Testis (tissue), 3 donors: Measurements from ENCODE around the gene SLC49A3. TPM values are rescaled to one million over a fixed set of nuclear protein-coding genes. Genes with fewer than 3 reads are reported as not detected.
A peak's percentile ranks its signal among the peaks of the same experiment; 100 is the strongest.

Source experiments
- DNase-seq: peaks from one replicate; pipeline ENCODE4 v3.0.0-alpha.2; 2019
- H3K27ac ChIP-seq, 2 donors: fragments of 200-600 bp; sonication (generic); one replicate each; pipeline ENCODE4 v1.5.1; 2019
- H3K27me3 ChIP-seq: fragments of 200-600 bp; sonication (generic); one replicate; pipeline ENCODE4 v1.5.1; 2019
- H3K36me3 ChIP-seq: fragments of 200-600 bp; sonication (generic); one replicate; pipeline ENCODE4 v1.5.1; 2017; ENCODE audit warnings: low read depth; ENCODE audit errors: missing control alignments
- H3K4me1 ChIP-seq: fragments of 200-600 bp; sonication (generic); one replicate; pipeline ENCODE4 v1.5.1; 2019
- H3K4me3 ChIP-seq, 2 donors: fragments of 200-600 bp; sonication (generic); one replicate each; pipeline ENCODE4 v1.5.1; 2017 to 2019
- H3K9me3 ChIP-seq: fragments of 200-600 bp; sonication (generic); one replicate; pipeline ENCODE4 v1.5.1; 2017
- CTCF ChIP-seq, 3 experiments: fragments of 450-650 bp in 2 of 3; fragments of 200-600 bp in 1 of 3; sonication (generic) in 1 of 3; IDR thresholded peaks; one replicate each; pipeline ENCODE4 v1.5.1; 2016 to 2019; ENCODE audit warnings: antibody characterized with exemption in 3 of 3, mild to moderate bottlenecking in 2 of 3, moderate library complexity in 1 of 3
- POLR2A ChIP-seq: fragments of 450-650 bp; IDR thresholded peaks from one replicate; pipeline ENCODE4 v1.6.1; 2017; ENCODE audit warnings: antibody characterized with exemption, mild to moderate bottlenecking, moderate library complexity
- WGBS, 2 donors: methylation state at CpG; one replicate each; pipeline ENCODE4 v1.1.5; 2018; 5-methylcytosine and 5-hydroxymethylcytosine counted together
- intact Hi-C: fragments of 100-400 bp; cut with DNase I; formaldehyde crosslinking; loops from one replicate; pipeline ENCODE4 v1.15.1; 2023; ENCODE audit warnings: low total_unique reads
- polyA plus RNA-seq: library from polyadenylated mRNA; stranded (reverse); fragments of 350-450 nt; fragmentation: Illumina TruSeq; extraction: RNeasy Lipid Tissue Mini Kit (QIAGEN cat#74804); gene quantifications from one replicate; pipeline ENCODE4 v1.2.3, GENCODE V29; 2014; ENCODE audit warnings: low read depth, low replicate concordance; ENCODE audit not compliant: insufficient read depth
- total RNA-seq, 2 donors: library from RNA; depleted of rRNA; stranded (reverse); fragments of >200 nt; gene quantifications; one replicate each; pipeline ENCODE4 v1.2.3, GENCODE V29; 2016

Gene SLC49A3
- total and polyA plus RNA-seq, 3 donors from 2014 or later, result 7.3 to 23.5 (median 10.1) TPM

DNA sequence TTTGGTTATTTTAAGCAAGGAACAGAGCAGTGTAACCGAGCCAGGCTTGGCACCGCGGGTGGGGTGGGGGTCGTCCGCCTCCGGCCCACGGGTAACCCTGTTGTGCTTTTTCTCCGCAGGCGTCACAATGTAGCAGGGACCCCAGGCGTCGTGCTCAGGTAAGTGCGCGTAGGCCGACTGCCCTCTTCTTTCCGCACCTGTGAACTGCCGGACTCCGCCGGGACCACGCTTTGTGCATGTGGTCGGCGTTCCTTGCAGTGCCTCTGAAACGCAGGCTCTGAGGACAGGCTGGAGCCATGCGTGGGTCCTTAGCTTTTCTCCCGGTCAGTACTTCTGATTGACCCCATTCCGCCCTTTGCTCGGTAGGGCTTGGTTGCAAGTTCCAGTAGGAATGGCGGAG, 41.6 kb upstream of the SLC49A3 start:
- TF ChIP-seq CTCF (IDR thresholded peaks at IDR 0.05) (no peak), POLR2A (no peak)
- no peak for DNase-seq
- Histone ChIP-seq H3K27me3 (no peaks in the 10 kb centered on the region), H3K27ac (no peak overlapping the region), H3K4me1 (peaks cover 20% of the 10 kb centered on the region), H3K4me3 (no peak overlapping the region), H3K36me3 (no peaks in the 10 kb centered on the region), H3K9me3 (no peaks in the 10 kb centered on the region)
- 73 to 87% methylated on average over 27 of the region's 27 CpGs for WGBS, 2 donors
- intact Hi-C loops, result no loop called here

DNA sequence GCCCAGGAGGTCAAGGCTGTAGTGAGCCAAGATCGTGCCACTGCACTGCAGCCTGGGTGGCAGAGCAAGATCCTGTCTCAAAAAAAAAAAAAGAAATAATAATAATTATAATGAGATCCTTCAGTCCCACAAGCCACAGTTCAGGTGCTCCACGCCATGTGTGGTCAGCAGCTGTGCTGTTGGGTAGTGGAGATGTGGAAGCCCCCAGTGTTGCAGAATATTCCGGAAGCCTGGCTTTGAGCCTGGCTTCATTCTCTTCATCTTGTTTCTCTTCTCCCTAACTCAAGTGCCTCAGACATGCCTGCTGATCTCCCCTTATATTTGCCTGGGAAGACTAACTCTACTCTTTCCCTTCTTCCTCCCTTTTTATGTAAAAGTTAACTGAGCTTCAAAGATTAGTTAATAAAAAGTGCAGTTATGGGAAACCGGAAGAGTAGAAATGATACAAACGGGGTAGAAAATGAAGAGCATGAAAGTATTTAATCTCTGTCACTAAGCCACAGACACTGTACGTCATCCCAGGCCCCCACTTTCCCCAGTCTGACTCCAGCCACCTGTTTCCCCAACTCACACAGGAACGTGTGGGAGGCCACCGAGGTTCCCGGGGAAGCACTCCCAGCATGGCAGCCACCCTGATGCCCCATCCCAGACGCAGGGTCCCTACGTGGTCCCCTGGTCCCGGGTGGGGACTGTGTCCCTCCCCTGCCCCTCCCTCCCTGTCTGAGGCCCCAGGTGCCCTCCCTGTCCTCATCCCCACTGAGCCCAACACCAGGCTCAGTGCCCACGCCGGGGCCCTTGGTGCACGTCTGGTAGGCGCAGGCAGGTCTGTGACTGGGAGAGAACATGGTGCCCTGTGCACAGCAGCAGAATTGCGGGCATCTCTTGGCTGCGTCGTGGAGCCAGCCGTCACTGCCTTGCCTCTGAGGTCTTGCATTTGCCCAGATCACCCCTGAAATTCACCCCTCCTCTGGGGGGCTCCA, 40.7 kb upstream of the SLC49A3 start:
- no peak for TF ChIP-seq POLR2A
- no peak for TF ChIP-seq CTCF (IDR thresholded peaks at IDR 0.05)
- Histone ChIP-seq H3K36me3 (no peaks in the 10 kb centered on the region), H3K27ac (no peak overlapping the region), H3K27me3 (no peaks in the 10 kb centered on the region), H3K4me1 (peaks cover 20% of the 10 kb centered on the region), H3K4me3 (no peak overlapping the region), H3K9me3 (no peaks in the 10 kb centered on the region)
- intact Hi-C loops, result no loop called here
- 80 to 89% methylated on average over 19 to 20 of the region's 20 CpGs for WGBS, 2 donors
- no peak for DNase-seq

GRCh38 chr4:727576-727975, 38.6 kb upstream of the SLC49A3 start:
- H3K4me1 ChIP-seq, result peaks cover 29% of the 10 kb centered on the region
- no peak overlapping the region for H3K27ac ChIP-seq

DNA sequence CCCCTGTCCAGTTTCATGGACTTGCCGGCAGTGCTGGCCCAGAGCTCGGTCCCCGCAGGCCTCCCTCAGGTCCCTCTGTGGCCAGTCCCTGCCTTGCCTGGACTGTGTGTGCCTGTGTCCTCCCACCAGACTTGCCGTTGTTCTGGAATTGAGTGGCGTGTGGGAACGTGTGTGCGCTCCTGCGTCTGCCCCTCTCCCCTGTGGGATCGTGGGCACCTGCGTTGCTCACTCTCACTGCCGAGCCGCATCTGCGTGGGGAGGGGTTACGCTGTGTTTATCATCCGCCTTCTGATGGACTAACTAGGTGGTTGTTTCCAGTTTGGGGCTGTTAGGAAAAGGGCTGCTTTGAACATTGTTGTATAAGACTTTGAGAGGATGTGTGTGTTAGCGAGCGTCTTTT, 37.9 kb upstream of the SLC49A3 start:
- no peaks in the 10 kb centered on the region for H3K27me3 ChIP-seq
- peak overlapping the region in 1 of 2 donors; percentile 36 for H3K27ac ChIP-seq
- H3K4me3 ChIP-seq, result no peak overlapping the region
- DNase-seq, result no peak
- WGBS, 2 donors, result 48 to 50% methylated on average over 17 of the region's 17 CpGs
- intact Hi-C loops, result no loop called here
- no peaks in the 10 kb centered on the region for H3K36me3 ChIP-seq
- peaks cover 35% of the 10 kb centered on the region for H3K4me1 ChIP-seq
- no peaks in the 10 kb centered on the region for H3K9me3 ChIP-seq
- TF ChIP-seq CTCF (IDR thresholded peaks at IDR 0.05) (no peak), POLR2A (no peak)

More at GRCh38 chr4:727576-727975, 38.6 kb upstream of the SLC49A3 start:
- intact Hi-C loops, result no loop called here
- no peaks in the 10 kb centered on the region for H3K36me3 ChIP-seq
- DNase-seq, result no peak
- WGBS, 2 donors, result 57 to 66% methylated on average over 6 of the region's 6 CpGs
- no peak overlapping the region for H3K4me3 ChIP-seq
- no peaks in the 10 kb centered on the region for H3K27me3 ChIP-seq
- TF ChIP-seq POLR2A (no peak), CTCF (IDR thresholded peaks at IDR 0.05) (no peak)
- H3K9me3 ChIP-seq, result no peaks in the 10 kb centered on the region
